A549 treated with Mapracorat at 1 μM for 4 hours (cell line): ENCODE results near the gene WASF3. TPM values are rescaled to one million over a fixed set of nuclear protein-coding genes. Genes with fewer than 3 reads are reported as not detected.

Source experiments
- total RNA-seq: library from RNA; stranded (reverse); fragments of 200-300 nt; extraction: Qiagen RNA extraction; gene quantifications from 5 replicates; pipeline ENCODE4 v1.2.3, GENCODE V29; 2022

The WASF3 gene
- total RNA-seq: 0.08 to 0.14 TPM (median 0.12 TPM) in 5 replicates

GRCh38 chr13:26557393-26558073 lies at the start of gene WASF3:
WASF3 (plus strand) TSS chr13:26557683; CDS start chr13:26642271, 84,588 bp downstream.

Other genes starting within 250 kb of the WASF3 start
- gene GPR12, start 203.1 kb downstream of the WASF3 start, total RNA-seq: not detected in 5 replicates